ENCODE measurements around the gene LASP1NB. TPM values are rescaled to one million over a fixed set of nuclear protein-coding genes. Genes with fewer than 3 reads are reported as not detected.

LASP1NB gene

DNA sequence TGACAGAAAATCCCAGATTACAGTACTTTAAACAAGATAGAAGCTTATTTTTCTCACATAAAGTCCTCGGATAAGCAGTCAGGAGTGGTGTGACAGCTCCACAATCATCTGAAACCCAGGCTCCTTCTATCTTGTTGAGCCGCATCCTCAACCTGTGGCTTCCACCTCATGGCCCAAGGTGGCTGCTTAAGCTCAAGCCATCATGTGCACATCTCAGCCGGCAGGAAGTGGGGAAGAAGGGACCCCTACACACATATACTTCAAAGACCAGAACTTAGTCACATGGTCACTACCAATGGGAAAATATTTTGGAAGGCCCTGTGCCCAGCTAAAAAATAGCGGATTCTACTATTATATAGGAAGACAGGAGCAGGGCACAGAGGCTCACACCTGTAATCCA is 52.8 kb downstream of the LASP1NB start:
- 97% methylated on average over 4 of the region's 4 CpGs for WGBS
- no peaks in the 10 kb centered on the region for H3K36me3 ChIP-seq
- H3K27me3 ChIP-seq = no peaks in the 10 kb centered on the region
- intact Hi-C loops (cut with DNase I) = no loop called here
- TF ChIP-seq, protein P1, sequence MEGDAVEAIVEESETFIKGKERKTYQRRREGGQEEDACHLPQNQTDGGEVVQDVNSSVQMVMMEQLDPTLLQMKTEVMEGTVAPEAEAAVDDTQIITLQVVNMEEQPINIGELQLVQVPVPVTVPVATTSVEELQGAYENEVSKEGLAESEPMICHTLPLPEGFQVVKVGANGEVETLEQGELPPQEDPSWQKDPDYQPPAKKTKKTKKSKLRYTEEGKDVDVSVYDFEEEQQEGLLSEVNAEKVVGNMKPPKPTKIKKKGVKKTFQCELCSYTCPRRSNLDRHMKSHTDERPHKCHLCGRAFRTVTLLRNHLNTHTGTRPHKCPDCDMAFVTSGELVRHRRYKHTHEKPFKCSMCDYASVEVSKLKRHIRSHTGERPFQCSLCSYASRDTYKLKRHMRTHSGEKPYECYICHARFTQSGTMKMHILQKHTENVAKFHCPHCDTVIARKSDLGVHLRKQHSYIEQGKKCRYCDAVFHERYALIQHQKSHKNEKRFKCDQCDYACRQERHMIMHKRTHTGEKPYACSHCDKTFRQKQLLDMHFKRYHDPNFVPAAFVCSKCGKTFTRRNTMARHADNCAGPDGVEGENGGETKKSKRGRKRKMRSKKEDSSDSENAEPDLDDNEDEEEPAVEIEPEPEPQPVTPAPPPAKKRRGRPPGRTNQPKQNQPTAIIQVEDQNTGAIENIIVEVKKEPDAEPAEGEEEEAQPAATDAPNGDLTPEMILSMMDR (IDR thresholded peaks at IDR 0.05) = no peak
- TF ChIP-seq POLR2AphosphoS5 (IDR thresholded peaks at IDR 0.05) (no peak), POLR2A (IDR thresholded peaks at IDR 0.05; ENCODE audit: low read depth) (no peak), EP300 (IDR thresholded peaks at IDR 0.05) (no peak)
- no peak overlapping the region for H3K27ac ChIP-seq (replicated peaks in 1 of 4)
- no peak overlapping the region for H3K4me3 ChIP-seq
- H3K9me3 ChIP-seq = no peaks in the 10 kb centered on the region
- H3K4me1 ChIP-seq = peaks cover under 1 to 7% (median 2%) of the 10 kb centered on the region in 4 donors
- no peak for DNase-seq (ENCODE audit: extremely low spot score)

Small RNA genes lying within 50 kb of the gene (small RNA-seq; reads per million reads assigned to genes)
- 0 reads per million in 3 donors for gene MIR6779

Other genes starting within 250 kb of the LASP1NB start
- 10 to 100 TPM; 62.7 to 83.6 (median 73.0) TPM for gene MLLT6, start 220.3 kb upstream of the LASP1NB start, total RNA-seq
- 10 to 100 TPM; 10.1 to 18.5 (median 18.0) TPM for gene CISD3, start 195.3 kb upstream of the LASP1NB start, total RNA-seq
- gene PCGF2, start 177.3 kb upstream of the LASP1NB start, total RNA-seq = 10 to 100 TPM; 10.3 to 15.7 (median 12.4) TPM
- gene PSMB3, start 172.9 kb upstream of the LASP1NB start, total RNA-seq = 100 to 1,000 TPM; 122 to 158 (median 137) TPM
- 10 to 100 TPM; 39.5 to 72.1 (median 53.2) TPM for gene PIP4K2B, start 126.1 kb upstream of the LASP1NB start, total RNA-seq
- gene CWC25, start 100.3 kb upstream of the LASP1NB start, total RNA-seq = 10 to 100 TPM; 16.5 to 27.8 (median 19.6) TPM
- 1,000 to 10,000 TPM in 2 of 4 donors, 100 to 1,000 TPM in 2; 721 to 1,711 (median 1,283) TPM for gene RPL23, start 71.9 kb upstream of the LASP1NB start, total RNA-seq
- 100 to 1,000 TPM in 1 of 4 donors, 10 to 100 TPM in 3; 46.9 to 102 (median 74.7) TPM for gene LASP1, start 55.6 kb upstream of the LASP1NB start, total RNA-seq
- under 1 TPM in 1 of 4 donors, not detected in 3; 0.26 TPM for gene FBXO47, start 41.8 kb downstream of the LASP1NB start, total RNA-seq
- 10 to 100 TPM in 2 of 4 donors, 1 to 10 TPM in 2; 7.5 to 17.0 (median 11.0) TPM for gene PLXDC1, start 226.0 kb downstream of the LASP1NB start, total RNA-seq
- 1 to 10 TPM in 1 of 4 donors, not detected in 3; 1.7 TPM for gene ARL5C, start 240.5 kb downstream of the LASP1NB start, total RNA-seq

Measured in esophagus muscularis mucosa (tissue), 4 donors.